H9 (cell line): ENCODE measurements around the gene ARHGAP26. TPM values are rescaled to one million over a fixed set of nuclear protein-coding genes. Genes with fewer than 3 reads are reported as not detected.

ENCODE experiments used
- DNase-seq: peaks from one replicate; pipeline ENCODE4 v3.0.0-alpha.2; 2017
- H2AFZ ChIP-seq: one replicate; pipeline ENCODE4 v1.6.1; 2013; ENCODE audit warnings: mild to moderate bottlenecking, low read length, control low read depth, moderate library complexity
- H2AK5ac ChIP-seq: 2 replicates; pipeline ENCODE4 v1.6.1; 2013; ENCODE audit warnings: low read length, control low read depth, mixed read lengths; ENCODE audit not compliant: insufficient read length
- H2BK120ac ChIP-seq: one replicate; pipeline ENCODE4 v1.6.1; 2013; ENCODE audit warnings: low read depth, mild to moderate bottlenecking, low read length, control low read depth, inconsistent platforms; ENCODE audit not compliant: poor library complexity, severe bottlenecking
- H2BK12ac ChIP-seq: 2 replicates; pipeline ENCODE4 v1.6.1; 2013; ENCODE audit warnings: low read length, control low read depth, mixed read lengths, low read depth; ENCODE audit not compliant: insufficient read length
- H2BK15ac ChIP-seq: 2 replicates; pipeline ENCODE4 v1.6.1; 2013; ENCODE audit warnings: low read depth, low read length, control low read depth
- H2BK20ac ChIP-seq: one replicate; pipeline ENCODE4 v1.6.1; 2013; ENCODE audit warnings: low read depth, mild to moderate bottlenecking, low read length, control low read depth, inconsistent platforms; ENCODE audit not compliant: poor library complexity, severe bottlenecking
- H2BK5ac ChIP-seq: 2 replicates; pipeline ENCODE4 v1.6.1; 2013; ENCODE audit warnings: low read length, control low read depth, mixed read lengths; ENCODE audit not compliant: insufficient read length
- H3K14ac ChIP-seq: 2 replicates; pipeline ENCODE4 v1.6.1; 2013; ENCODE audit warnings: low read length, control low read depth; ENCODE audit not compliant: insufficient read depth
- H3K18ac ChIP-seq: 2 replicates; pipeline ENCODE4 v1.6.1; 2013; ENCODE audit warnings: low read depth, mild to moderate bottlenecking, mixed read lengths, low read length, control low read depth; ENCODE audit not compliant: insufficient read length
- H3K23ac ChIP-seq: 2 replicates; pipeline ENCODE4 v1.6.1; 2013; ENCODE audit warnings: low read length, control low read depth, mixed read lengths, low read depth; ENCODE audit not compliant: insufficient read length
- H3K23me2 ChIP-seq: 2 replicates; pipeline ENCODE4 v1.6.1; 2013; ENCODE audit warnings: low read depth, mild to moderate bottlenecking, mixed read lengths, low read length, control low read depth; ENCODE audit not compliant: insufficient read length, poor library complexity, severe bottlenecking
- H3K27ac ChIP-seq: 2 replicates; pipeline ENCODE4 v1.5.1; 2013; ENCODE audit warnings: low read length, control low read depth, mixed read lengths, low read depth; ENCODE audit not compliant: insufficient read length
- H3K27me3 ChIP-seq: 2 replicates; pipeline ENCODE4 v1.6.1; 2013; ENCODE audit warnings: low read length, control low read depth, inconsistent platforms; ENCODE audit not compliant: insufficient read depth
- H3K4ac ChIP-seq: 2 replicates; pipeline ENCODE4 v1.6.1; 2013; ENCODE audit warnings: low read depth, mild to moderate bottlenecking, control low read depth, inconsistent platforms, low read length, moderate library complexity
- H3K4me1 ChIP-seq: 2 replicates; pipeline ENCODE4 v1.6.1; 2013; ENCODE audit warnings: low read length, control low read depth, inconsistent platforms; ENCODE audit not compliant: insufficient read depth
- H3K4me2 ChIP-seq: 2 replicates; pipeline ENCODE4 v1.6.1; 2013; ENCODE audit warnings: low read length, control low read depth, mixed read lengths; ENCODE audit not compliant: insufficient read length, insufficient read depth
- H3K56ac ChIP-seq: 2 replicates; pipeline ENCODE4 v1.6.1; 2013; ENCODE audit warnings: low read depth, mild to moderate bottlenecking, mixed read lengths, low read length, control low read depth; ENCODE audit not compliant: insufficient read length
- H3K79me1 ChIP-seq: 2 replicates; pipeline ENCODE4 v1.6.1; 2013; ENCODE audit warnings: low read depth, mild to moderate bottlenecking, moderate library complexity, low read length, control low read depth, inconsistent platforms; ENCODE audit not compliant: insufficient read depth, poor library complexity, severe bottlenecking
- H3K79me2 ChIP-seq: 2 replicates; pipeline ENCODE4 v1.6.1; 2013; ENCODE audit warnings: low read length, control low read depth, inconsistent platforms; ENCODE audit not compliant: insufficient read depth
- H3K9ac ChIP-seq: 2 replicates; pipeline ENCODE4 v1.6.1; 2013; ENCODE audit warnings: low read length, control low read depth, mixed read lengths; ENCODE audit not compliant: insufficient read length; ENCODE audit errors: extremely low read depth
- H3K9me3 ChIP-seq: one replicate; pipeline ENCODE4 v1.6.1; 2013; ENCODE audit warnings: low read depth, low read length, inconsistent platforms; ENCODE audit not compliant: control insufficient read depth
- H3T11ph ChIP-seq: one replicate; pipeline ENCODE4 v1.6.1; 2013; ENCODE audit warnings: mild to moderate bottlenecking, low read length, control low read depth, inconsistent platforms
- H4K20me1 ChIP-seq: one replicate; pipeline ENCODE4 v1.6.1; 2013; ENCODE audit not compliant: control insufficient read depth, insufficient read length, insufficient read depth
- H4K5ac ChIP-seq: 2 replicates; pipeline ENCODE4 v1.6.1; 2013; ENCODE audit warnings: low read depth, mild to moderate bottlenecking, mixed read lengths, low read length, control low read depth; ENCODE audit not compliant: insufficient read length
- H4K8ac ChIP-seq: replicated peaks from 2 replicates; pipeline ENCODE4 v1.6.1; 2013; ENCODE audit warnings: low read length, control low read depth, mixed read lengths, low read depth; ENCODE audit not compliant: insufficient read length
- H4K91ac ChIP-seq: 2 replicates; pipeline ENCODE4 v1.6.1; 2013; ENCODE audit warnings: low read depth, mild to moderate bottlenecking, moderate library complexity, mixed read lengths, low read length, control low read depth; ENCODE audit not compliant: insufficient read length
- H3K27ac Mint-ChIP-seq, 3 experiments: 2 replicates in 2 of 3; 3 replicates in 1 of 3; pipeline ENCODE4 v1.8.0; 2020 to 2021; ENCODE audit warnings: mixed read lengths in 3 of 3, mild to moderate bottlenecking in 1 of 3, moderate library complexity in 1 of 3
- H3K27me3 Mint-ChIP-seq: 2 replicates; pipeline ENCODE4 v1.8.0; 2021; ENCODE audit warnings: low read depth, mild to moderate bottlenecking, moderate library complexity, mixed read lengths
- H3K36me3 Mint-ChIP-seq, 3 experiments: 2 replicates in 2 of 3; 3 replicates in 1 of 3; pipeline ENCODE4 v1.8.0; 2020 to 2021; ENCODE audit warnings: low read depth in 3 of 3, mixed read lengths in 3 of 3; ENCODE audit not compliant: insufficient read depth in 1 of 3
- H3K4me1 Mint-ChIP-seq, 2 experiments: 2 replicates each; pipeline ENCODE4 v1.8.0; 2020; ENCODE audit warnings: mixed read lengths in 2 of 2
- H3K4me3 Mint-ChIP-seq, 2 experiments: 2 replicates in 1 of 2; 3 replicates in 1 of 2; pipeline ENCODE4 v1.8.0; 2020 to 2021; ENCODE audit warnings: mild to moderate bottlenecking in 2 of 2, mixed read lengths in 2 of 2, moderate library complexity in 1 of 2
- H3K9me3 Mint-ChIP-seq, 2 experiments: 2 replicates in 1 of 2; 3 replicates in 1 of 2; pipeline ENCODE4 v1.8.0; 2020; ENCODE audit warnings: mild to moderate bottlenecking in 2 of 2, mixed read lengths in 2 of 2, moderate library complexity in 1 of 2
- CTCF ChIP-seq: fragments of 200-600 bp; sonication (generic); conservative IDR thresholded peaks from 3 replicates; pipeline ENCODE4 v1.8.0; 2021; ENCODE audit warnings: antibody characterized with exemption, mild to moderate bottlenecking
- WGBS: extraction: QIAGEN DNeasy Blood & Tissue Kit; methylation state at CpG from one replicate; pipeline ENCODE4 v1.1.7; 2013; ENCODE audit warnings: missing lambda C conversion rate, low lambda C conversion rate, mixed read lengths; ENCODE audit not compliant: insufficient read length; ENCODE audit errors: extremely low coverage; 5-methylcytosine and 5-hydroxymethylcytosine counted together
- total RNA-seq: library from RNA; stranded (reverse); gene quantifications from 2 replicates; pipeline ENCODE4 v1.2.1, GENCODE V29; 2021

The ARHGAP26 gene
- total RNA-seq, 1 experiment from 2014 or later = 13.8 TPM

DNA sequence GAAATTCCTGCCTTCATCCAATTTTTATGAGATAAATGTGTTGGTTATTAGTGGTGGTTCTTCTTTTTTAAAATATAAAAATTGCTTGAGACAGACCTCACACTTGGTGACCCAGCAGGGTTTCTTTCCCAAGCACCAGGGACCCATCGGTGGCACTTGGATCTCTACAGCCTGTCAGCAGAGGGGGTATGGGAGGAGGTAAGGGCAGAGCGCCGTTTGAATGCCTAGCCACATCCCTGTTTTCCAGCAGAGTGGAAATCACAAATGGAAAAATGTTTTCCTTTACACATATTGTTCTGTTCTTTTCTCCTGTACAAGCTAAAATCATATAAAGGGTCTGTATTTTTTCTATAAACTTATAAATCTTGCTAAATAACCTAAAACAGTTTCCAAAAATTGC lies 385.3 kb downstream of the ARHGAP26 start:
- Histone ChIP-seq H3K79me2 (no peaks in the 10 kb centered on the region), H2BK15ac (no peak overlapping the region), H3K4me2 (no peak overlapping the region), H3K79me1 (no peaks in the 10 kb centered on the region), H3K23ac (no peak overlapping the region), H4K91ac (no peak overlapping the region), H2AFZ (no peak overlapping the region), H3K9me3 (no peaks in the 10 kb centered on the region), H2AK5ac (no peak overlapping the region), H3K4me1 (peaks cover 3% of the 10 kb centered on the region; the same call in 1 of the 2 replicates), H4K8ac (no peak overlapping the region), H2BK120ac (no peak overlapping the region), H4K20me1 (no peaks in the 10 kb centered on the region), H3K4ac (no peak overlapping the region), H3K9ac (no peak overlapping the region), H3K18ac (no peak overlapping the region), H2BK20ac (no peak overlapping the region), H2BK5ac (no peak overlapping the region), H3K27me3 (no peaks in the 10 kb centered on the region), H3K14ac (no peak overlapping the region), H3K23me2 (no peaks in the 10 kb centered on the region), H3K56ac (no peak overlapping the region), H4K5ac (no peak overlapping the region), H3K27ac (no peak overlapping the region), H2BK12ac (no peak overlapping the region), H3T11ph (no peak overlapping the region)
- Mint-ChIP-seq H3K27me3 (no peaks in the 10 kb centered on the region; the same call in 1 of the 2 replicates), H3K27ac (no peak overlapping the region), H3K4me3 (no peak overlapping the region), H3K36me3 (peaks cover 0 to 4% (median 2%) of the 10 kb centered on the region in 3 experiments; a peak in 5 of 7 replicates), H3K9me3 (no peaks in the 10 kb centered on the region), H3K4me1 (peaks cover 7 to 12% of the 10 kb centered on the region in 2 experiments)
- DNase-seq = no peak
- TF ChIP-seq CTCF = no peak; the same call in 2 of the 3 replicates
- no CpG with 5 or more reads among the region's 3 CpGs for WGBS
